Omental fat pad (tissue), 4 donors: ENCODE data around the gene LZTS2. TPM values are rescaled to one million over a fixed set of nuclear protein-coding genes. Genes with fewer than 3 reads are reported as not detected.

Experiments
- ATAC-seq: fragments of 150-250 bp; one replicate; pipeline ENCODE4 v1.9.1; 2016; ENCODE audit warnings: mild to moderate bottlenecking, moderate library complexity; ENCODE audit not compliant: low FRiP score
- DNase-seq: peaks from one replicate; pipeline ENCODE4 v3.0.0-alpha.2; 2019; ENCODE audit warnings: low spot score
- total RNA-seq, 4 donors: library from RNA; depleted of rRNA; stranded (reverse); fragments of >200 nt; gene quantifications; one replicate each; pipeline ENCODE4 v1.1.0, GENCODE V29; 2016
- TF ChIP-seq, protein P1 (sequence below), 3 donors: fragments of 450-650 bp; IDR thresholded peaks; one replicate each; pipeline ENCODE4 v1.5.1; 2016 to 2017; ENCODE audit warnings: antibody characterized with exemption in 3 of 3, mild to moderate bottlenecking in 3 of 3, moderate library complexity in 2 of 3

LZTS2 gene
- total RNA-seq, 4 donors from 2014 or later = 59.4 to 98.0 (median 72.6) TPM

- TF ChIP-seq, protein P1, sequence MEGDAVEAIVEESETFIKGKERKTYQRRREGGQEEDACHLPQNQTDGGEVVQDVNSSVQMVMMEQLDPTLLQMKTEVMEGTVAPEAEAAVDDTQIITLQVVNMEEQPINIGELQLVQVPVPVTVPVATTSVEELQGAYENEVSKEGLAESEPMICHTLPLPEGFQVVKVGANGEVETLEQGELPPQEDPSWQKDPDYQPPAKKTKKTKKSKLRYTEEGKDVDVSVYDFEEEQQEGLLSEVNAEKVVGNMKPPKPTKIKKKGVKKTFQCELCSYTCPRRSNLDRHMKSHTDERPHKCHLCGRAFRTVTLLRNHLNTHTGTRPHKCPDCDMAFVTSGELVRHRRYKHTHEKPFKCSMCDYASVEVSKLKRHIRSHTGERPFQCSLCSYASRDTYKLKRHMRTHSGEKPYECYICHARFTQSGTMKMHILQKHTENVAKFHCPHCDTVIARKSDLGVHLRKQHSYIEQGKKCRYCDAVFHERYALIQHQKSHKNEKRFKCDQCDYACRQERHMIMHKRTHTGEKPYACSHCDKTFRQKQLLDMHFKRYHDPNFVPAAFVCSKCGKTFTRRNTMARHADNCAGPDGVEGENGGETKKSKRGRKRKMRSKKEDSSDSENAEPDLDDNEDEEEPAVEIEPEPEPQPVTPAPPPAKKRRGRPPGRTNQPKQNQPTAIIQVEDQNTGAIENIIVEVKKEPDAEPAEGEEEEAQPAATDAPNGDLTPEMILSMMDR (IDR thresholded peaks at IDR 0.05) = no peak
- DNase-seq = no peak
- ATAC-seq = no peak
Observed at GRCh38 chr10:101016814-101017213, 17.2 kb downstream of the LZTS2 start.

- DNase-seq (no peak), ATAC-seq (no peak)
- TF ChIP-seq, protein P1 (IDR thresholded peaks at IDR 0.05) = no peak
Observed at GRCh38 chr10:101018118-101018599, 18.6 kb downstream of the LZTS2 start.

DNA sequence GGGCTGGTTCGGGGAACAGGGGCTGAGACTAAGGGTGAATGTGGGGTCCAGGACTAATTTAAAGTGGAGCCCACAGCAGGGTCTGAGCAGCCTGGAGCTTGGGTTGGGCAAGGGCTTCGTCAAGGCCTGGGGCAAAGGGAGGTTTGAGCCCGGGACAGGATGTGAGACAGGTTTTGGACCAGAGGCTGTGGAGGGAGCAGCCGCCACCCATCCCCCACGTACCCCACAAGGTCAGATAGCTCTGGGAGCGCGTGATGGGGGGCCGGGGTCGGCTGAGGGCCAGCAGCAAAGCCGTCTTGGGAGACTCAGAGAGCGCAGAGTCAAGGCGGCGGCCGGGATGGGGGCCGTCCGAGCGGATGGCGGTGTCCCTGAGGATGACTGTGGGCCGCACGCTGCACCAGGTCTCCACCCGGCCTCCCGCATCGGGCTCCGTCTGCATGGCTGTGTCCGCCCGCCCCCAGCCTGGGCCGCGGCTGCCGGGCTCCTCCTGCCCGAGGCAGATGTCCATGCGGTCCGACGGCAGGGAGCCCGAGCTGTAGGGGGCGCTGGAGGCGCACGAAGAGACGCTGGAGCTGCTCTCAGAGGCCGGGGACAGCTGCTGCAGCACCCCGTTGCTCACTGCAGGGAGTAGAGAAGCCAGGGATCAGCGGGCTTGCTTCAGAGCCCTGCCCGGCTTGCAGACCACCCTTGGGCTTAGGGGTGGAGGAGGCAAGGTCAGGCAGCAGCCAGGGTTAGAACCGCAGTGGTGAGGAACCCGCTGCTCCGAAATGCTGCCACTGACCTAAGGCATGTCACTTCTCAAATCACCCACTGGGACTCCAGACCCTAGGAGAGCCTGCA lies 19.2 kb downstream of the LZTS2 start:
- TF ChIP-seq, protein P1 (IDR thresholded peaks at IDR 0.05) = peak in 1 of 3 donors; percentile 25
- peak; percentile 70 for ATAC-seq
- peak; percentile 81 for DNase-seq

DNA sequence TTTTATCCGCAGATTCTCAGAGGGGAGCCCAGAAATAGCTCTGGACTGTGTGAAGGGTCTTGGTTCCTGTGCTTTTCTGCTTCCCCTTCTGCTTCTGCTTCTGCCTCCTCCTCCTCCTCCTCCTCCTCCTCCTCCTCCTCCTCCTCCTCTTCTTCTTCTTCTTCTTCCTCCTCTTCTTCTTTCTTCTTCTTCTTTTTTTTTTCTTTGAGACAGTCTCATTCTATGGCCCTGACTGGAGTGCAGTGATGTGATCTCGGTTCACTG lies 19.8 kb downstream of the LZTS2 start:
- ATAC-seq (no peak), DNase-seq (no peak)
- TF ChIP-seq, protein P1 (IDR thresholded peaks at IDR 0.05) = no peak

- TF ChIP-seq, protein P1 (IDR thresholded peaks at IDR 0.05) = no peak
- ATAC-seq = no peak
- no peak for DNase-seq
Observed at GRCh38 chr10:101020427-101021075, 20.9 kb downstream of the LZTS2 start.

DNA sequence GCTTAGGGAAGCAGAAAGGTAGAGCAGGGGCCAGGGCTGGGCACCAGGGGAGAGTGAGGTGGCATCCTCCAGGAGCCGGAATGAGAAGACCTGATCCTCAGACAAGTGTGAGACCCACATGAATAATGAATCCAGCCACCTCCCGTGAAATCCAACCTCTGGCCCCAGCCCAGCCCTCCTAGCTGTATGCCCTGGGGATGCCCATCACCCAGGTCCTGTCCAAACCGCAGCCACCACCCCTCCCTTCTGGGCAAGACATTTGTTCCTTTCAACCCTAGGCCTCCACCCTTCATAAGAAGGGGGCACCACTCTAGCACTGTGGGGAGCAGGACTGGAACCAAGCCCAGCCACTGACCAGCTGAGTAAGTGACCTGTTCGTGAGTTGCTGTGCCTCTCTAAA lies 21.6 kb downstream of the LZTS2 start:
- DNase-seq = no peak
- no peak for ATAC-seq
- TF ChIP-seq, protein P1 (IDR thresholded peaks at IDR 0.05) = no peak
